Activated naive CD8-positive, alpha-beta T cell treated with anti-CD3 and anti-CD28 coated beads, Interleukin-2, amount 50 U/mL, for 24 hours (primary cell): ENCODE data around the gene DNER.

ENCODE experiments used
- ATAC-seq: fragments of 150-1000 bp; cut with Tn5 transposase; one replicate; pipeline ENCODE4 v1.10.0; 2021
- DNase-seq: peaks from one replicate; pipeline ENCODE4 v3.0.0; 2021
- H3K27ac Mint-ChIP-seq: one replicate; pipeline ENCODE4 v1.8.0; 2021; ENCODE audit warnings: mild to moderate bottlenecking, mixed read lengths
- H3K27me3 Mint-ChIP-seq: one replicate; pipeline ENCODE4 v1.8.0; 2021; ENCODE audit warnings: mixed read lengths
- H3K36me3 Mint-ChIP-seq: one replicate; pipeline ENCODE4 v1.8.0; 2021; ENCODE audit warnings: low read depth, mixed read lengths
- H3K4me1 Mint-ChIP-seq: one replicate; pipeline ENCODE4 v1.8.0; 2021; ENCODE audit warnings: mixed read lengths
- H3K4me3 Mint-ChIP-seq: one replicate; pipeline ENCODE4 v1.8.0; 2021; ENCODE audit warnings: mild to moderate bottlenecking, moderate library complexity, mixed read lengths
- H3K9me3 Mint-ChIP-seq: one replicate; pipeline ENCODE4 v1.8.0; 2021; ENCODE audit warnings: mixed read lengths

The DNER gene

DNA sequence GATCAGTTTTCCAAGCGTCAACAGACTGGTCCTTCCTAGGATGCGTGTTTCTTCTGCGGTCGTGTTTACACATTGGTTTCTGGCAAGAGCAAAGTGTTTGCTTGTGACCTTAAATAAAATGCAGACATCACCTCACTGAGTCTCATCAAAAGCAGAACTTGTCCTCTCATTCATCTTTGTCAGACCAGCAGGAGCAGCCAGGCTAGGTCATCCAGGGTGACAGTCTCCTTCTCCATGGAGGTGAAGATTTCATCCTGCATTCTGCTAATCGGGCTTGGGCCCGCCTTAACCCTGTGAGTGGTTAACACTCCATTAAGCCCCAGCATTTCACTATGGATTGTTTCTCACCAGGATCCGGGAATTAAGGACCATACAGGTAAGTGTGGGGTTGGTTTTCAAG, 379.0 kb downstream of the DNER start:
- no peak overlapping the region for H3K27ac Mint-ChIP-seq
- DNase-seq (no peak), ATAC-seq (no peak)
- no peaks in the 10 kb centered on the region for H3K27me3 Mint-ChIP-seq
- H3K4me1 Mint-ChIP-seq, result peaks cover 2% of the 10 kb centered on the region
- no peaks in the 10 kb centered on the region for H3K9me3 Mint-ChIP-seq
- no peaks in the 10 kb centered on the region for H3K36me3 Mint-ChIP-seq
- no peak overlapping the region for H3K4me3 Mint-ChIP-seq

DNA sequence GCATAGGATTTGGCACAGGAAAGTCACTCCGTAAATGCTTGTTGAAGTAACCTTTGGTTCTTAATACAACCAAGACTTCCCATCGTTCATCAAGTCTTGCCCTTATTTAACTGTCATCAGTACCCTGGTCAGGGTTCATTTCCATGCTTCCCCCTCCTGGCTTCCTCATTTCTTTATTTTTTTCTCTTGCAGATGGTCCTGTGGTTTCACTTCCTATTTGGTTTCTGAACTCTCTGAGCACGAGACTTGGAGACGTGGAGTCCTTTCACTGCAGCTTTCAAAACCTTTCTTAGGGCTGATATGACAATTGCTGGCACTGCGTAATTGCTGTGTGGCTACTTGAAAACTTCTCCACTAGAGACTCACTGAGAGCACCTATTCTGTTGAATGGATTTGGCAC, 383.4 kb downstream of the DNER start:
- ATAC-seq, result no peak
- Mint-ChIP-seq H3K9me3 (peaks cover 3% of the 10 kb centered on the region), H3K36me3 (no peaks in the 10 kb centered on the region), H3K27ac (no peak overlapping the region), H3K4me3 (no peak overlapping the region), H3K4me1 (peaks cover 2% of the 10 kb centered on the region), H3K27me3 (no peaks in the 10 kb centered on the region)
- no peak for DNase-seq

DNA sequence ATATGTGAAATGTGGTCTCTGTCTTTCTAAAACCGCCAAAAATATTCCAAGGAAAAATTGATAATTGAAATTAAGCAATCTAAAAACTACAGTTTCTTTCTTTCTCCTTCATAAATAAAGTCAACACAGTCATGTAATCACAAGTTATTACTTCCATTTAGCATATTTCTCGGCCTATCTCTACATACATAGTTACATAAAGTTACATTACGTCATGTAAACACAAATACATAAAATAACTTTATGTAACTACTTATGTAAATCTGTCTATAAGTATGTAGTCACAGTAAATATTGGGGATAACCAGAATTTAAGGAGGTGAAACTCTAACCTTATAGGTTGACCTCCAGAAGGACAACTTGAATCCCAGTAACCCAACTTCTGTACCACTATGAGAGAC, 394.8 kb downstream of the DNER start:
- DNase-seq, result no peak
- ATAC-seq, result no peak
- Mint-ChIP-seq H3K4me3 (no peak overlapping the region), H3K36me3 (no peaks in the 10 kb centered on the region), H3K9me3 (peaks cover 8% of the 10 kb centered on the region), H3K27me3 (no peaks in the 10 kb centered on the region), H3K27ac (no peak overlapping the region), H3K4me1 (no peaks in the 10 kb centered on the region)

DNA sequence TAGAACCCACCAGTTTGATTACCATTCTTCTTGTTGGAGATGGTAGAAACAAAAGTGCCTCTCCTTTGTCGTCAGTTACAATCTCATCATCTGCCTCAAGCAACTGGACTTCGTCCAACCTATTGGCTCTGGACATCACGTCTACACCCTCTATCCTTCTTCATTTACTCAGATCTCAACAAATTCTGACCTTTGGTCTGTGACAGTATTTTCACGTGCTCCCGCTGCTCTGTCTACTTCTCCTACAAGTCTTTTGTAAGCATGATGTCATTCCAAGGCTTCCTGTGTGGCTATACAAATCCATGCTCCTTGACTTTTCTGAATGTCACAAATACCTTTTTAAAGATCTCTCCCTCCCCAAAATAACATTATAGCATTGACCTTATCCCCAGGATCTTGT, 400.2 kb downstream of the DNER start:
- no peak for DNase-seq
- no peaks in the 10 kb centered on the region for H3K27me3 Mint-ChIP-seq
- H3K4me1 Mint-ChIP-seq, result no peaks in the 10 kb centered on the region
- H3K9me3 Mint-ChIP-seq, result no peaks in the 10 kb centered on the region
- H3K36me3 Mint-ChIP-seq, result no peaks in the 10 kb centered on the region
- H3K4me3 Mint-ChIP-seq, result no peak overlapping the region
- no peak for ATAC-seq
- H3K27ac Mint-ChIP-seq, result no peak overlapping the region

DNA sequence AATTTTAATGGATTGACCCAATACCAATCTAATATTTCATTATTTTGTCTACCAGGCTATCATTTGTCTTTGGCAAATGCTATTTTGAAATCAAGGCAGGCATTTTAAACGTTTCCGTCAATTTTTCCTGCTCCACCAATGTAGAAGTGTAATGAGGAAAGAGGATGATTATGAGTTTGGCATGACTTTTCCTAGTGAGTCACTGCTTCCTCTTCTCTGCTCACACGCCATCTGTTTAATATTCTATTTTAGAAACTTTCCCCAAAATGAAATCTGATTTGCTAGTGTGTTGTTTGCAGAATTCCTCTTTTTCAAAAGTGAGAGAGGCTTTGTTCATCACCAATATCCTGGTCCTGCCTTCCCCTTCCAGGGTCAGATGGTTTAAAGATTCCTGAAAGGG, 400.8 kb downstream of the DNER start:
- Mint-ChIP-seq H3K4me1 (no peaks in the 10 kb centered on the region), H3K4me3 (no peak overlapping the region), H3K27ac (no peak overlapping the region), H3K36me3 (no peaks in the 10 kb centered on the region), H3K27me3 (no peaks in the 10 kb centered on the region), H3K9me3 (no peaks in the 10 kb centered on the region)
- ATAC-seq (no peak), DNase-seq (no peak)
